GM12891 (cell line): ENCODE data around the gene CDH3.

Source experiments
- DNase-seq: peaks from one replicate; pipeline ENCODE4 v3.0.0; 2011; ENCODE audit warnings: low spot score; ENCODE audit not compliant: insufficient read length
- FAIRE-seq: peaks from 2 replicates; lab custom pipeline; 2011; peaks lifted over from hg19 to GRCh38; lab: Jason Lieb, UNC
- PAX5 ChIP-seq: IDR thresholded peaks from 2 replicates; pipeline ENCODE4 v1.6.1; 2011; ENCODE audit warnings: low read length, moderate library complexity, mild to moderate bottlenecking; ENCODE audit not compliant: insufficient read depth, severe bottlenecking
- POLR2A ChIP-seq: IDR thresholded peaks from 2 replicates; pipeline ENCODE4 v1.6.1; 2011; ENCODE audit warnings: low read depth, low read length, control low read depth
- POLR2AphosphoS5 ChIP-seq: IDR thresholded peaks from 2 replicates; pipeline ENCODE4 v1.6.1; 2011; ENCODE audit warnings: low read depth, low read length, control low read depth
- POU2F2 ChIP-seq: IDR thresholded peaks from 2 replicates; pipeline ENCODE4 v1.6.1; 2011; ENCODE audit warnings: low read depth, mild to moderate bottlenecking, control low read depth, low read length, moderate library complexity
- SPI1 ChIP-seq: IDR thresholded peaks from 2 replicates; pipeline ENCODE4 v1.6.1; 2011; ENCODE audit warnings: low read depth, low read length, control low read depth
- TAF1 ChIP-seq: IDR thresholded peaks from 2 replicates; pipeline ENCODE4 v1.6.1; 2011; ENCODE audit warnings: low read depth, low read length, control low read depth

Gene CDH3

DNA sequence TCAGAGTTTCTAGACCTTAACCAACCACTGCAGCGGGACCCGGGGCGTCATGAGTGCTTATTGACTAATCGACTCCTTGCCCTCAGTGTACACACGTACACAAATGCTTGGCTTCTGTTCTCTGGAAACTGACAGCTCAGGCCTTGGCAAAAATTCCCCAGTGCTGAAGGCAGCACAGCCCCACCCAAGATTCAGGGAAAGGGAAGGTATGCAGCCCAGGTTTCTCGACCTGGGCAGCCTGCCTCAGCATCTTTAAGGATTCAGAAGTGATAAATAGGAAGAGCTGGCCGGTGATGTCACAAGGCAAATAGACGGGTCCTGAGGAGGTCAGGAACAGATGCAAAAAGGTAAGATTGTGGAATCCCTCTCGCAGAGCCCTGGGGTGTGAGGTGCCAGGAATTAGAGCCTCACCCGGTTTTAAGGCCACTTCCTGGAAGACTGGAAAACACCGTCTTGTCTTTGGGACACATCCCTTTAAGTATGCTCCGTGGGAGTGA, 9.0 kb upstream of the CDH3 start:
- TF ChIP-seq POU2F2 (no peak), SPI1 (no peak), PAX5 (no peak), POLR2AphosphoS5 (no peak), POLR2A (no peak), TAF1 (no peak)
- FAIRE-seq (no peak), DNase-seq (no peak)

DNA sequence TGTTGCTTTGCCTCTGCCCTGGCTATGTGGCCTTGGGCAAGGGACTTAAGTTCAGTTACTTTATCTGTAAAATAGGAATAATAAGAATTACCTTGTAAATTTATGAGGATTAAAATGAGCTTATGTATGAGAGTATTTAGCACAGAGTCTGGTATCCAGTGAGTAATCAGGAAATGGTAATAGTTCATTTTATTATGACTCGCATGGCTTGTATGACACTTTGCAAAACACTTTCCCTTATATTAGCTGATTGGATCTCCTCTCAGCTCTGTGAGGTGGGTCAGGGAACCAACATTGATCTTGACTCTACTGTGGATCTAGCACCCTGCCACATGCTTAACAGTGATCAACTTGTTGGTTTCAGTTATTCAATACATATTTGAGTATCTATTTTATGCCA, 8.3 kb upstream of the CDH3 start:
- FAIRE-seq (no peak), DNase-seq (no peak)
- TF ChIP-seq POLR2A (no peak), POU2F2 (no peak), TAF1 (no peak), POLR2AphosphoS5 (no peak), SPI1 (no peak), PAX5 (no peak)

DNA sequence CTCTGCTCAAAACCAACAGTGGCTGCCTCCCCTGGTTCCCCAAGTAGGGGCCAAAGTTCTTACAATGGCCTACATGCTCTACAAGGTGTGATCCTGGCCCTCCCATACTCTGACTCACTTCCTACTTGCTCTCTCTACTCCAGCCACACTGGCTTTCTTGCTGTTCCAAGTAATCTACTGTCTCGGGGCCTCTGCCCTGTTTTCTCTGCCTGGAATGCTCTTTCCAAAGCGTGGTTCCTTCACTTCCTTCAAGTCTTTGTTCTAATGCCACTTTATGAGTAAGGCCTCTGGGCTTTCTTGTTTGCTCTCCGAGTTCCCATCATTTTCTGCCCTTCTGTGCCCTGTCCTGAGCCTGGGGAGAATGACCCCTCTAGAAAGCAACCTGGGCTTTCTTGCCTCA, 4.1 kb upstream of the CDH3 start:
- TF ChIP-seq SPI1 (no peak), POLR2A (no peak), POU2F2 (no peak), POLR2AphosphoS5 (no peak), TAF1 (no peak), PAX5 (no peak)
- DNase-seq: no peak
- no peak for FAIRE-seq

DNA sequence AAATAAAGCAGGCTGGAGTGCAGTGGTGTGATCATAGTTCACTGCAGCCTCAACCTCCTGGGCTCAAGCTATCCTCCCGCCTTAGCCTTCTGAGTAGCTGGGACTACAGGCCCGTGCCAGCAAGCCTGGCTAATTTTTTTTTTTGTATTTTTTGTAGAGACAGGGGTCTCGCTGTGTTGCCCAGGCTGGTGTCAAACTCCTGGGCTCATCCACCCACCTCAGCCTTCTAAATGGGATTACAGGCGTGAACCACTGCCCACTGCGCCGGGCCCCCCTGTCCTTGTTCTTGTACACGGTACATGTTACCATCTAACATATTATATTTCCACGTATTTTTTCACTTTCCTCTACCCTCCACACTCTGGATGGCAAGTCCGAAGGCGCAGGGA, 3.1 kb upstream of the CDH3 start:
- no peak for TF ChIP-seq TAF1
- no peak for TF ChIP-seq SPI1
- TF ChIP-seq POLR2AphosphoS5: no peak
- TF ChIP-seq POLR2A: no peak
- no peak for TF ChIP-seq POU2F2
- TF ChIP-seq PAX5: no peak
- DNase-seq (no peak), FAIRE-seq (no peak)

DNA sequence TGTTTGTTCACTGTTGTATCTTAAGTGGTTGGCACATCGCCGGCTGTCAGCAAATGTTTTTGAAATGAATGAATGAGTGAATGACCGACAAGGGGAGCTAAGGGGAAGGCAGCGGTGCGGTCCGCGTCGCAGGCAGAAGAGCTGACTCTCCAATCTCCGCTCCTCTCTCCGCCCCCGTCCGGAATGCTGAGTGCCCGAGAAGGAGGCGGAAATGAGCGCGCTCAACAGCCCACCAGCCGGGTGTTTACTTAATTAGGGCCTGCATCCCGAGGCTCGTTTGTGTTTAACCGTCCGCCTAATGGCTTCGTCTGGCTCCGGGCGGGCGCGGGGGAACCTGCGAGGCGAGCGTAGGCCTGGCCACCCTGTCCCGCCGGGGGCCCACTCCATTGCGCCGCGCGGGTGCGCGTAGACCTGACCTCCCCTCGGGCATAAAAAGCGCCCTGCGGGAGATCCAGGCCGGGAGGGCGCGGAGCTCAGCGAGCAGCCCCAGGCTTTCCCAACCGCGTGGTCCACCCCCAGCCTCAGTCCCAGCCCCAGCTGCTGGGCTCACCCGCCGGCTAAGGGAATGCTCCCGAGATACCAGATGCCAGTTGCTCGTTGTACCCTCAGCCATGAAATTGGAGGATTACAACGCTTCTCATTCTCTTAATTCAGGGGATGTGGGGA, 2.5 kb upstream of the CDH3 start:
- FAIRE-seq (no peak), DNase-seq (no peak)
- TF ChIP-seq TAF1 (no peak), POU2F2 (no peak), PAX5 (no peak), SPI1 (no peak), POLR2A (no peak), POLR2AphosphoS5 (no peak)

DNA sequence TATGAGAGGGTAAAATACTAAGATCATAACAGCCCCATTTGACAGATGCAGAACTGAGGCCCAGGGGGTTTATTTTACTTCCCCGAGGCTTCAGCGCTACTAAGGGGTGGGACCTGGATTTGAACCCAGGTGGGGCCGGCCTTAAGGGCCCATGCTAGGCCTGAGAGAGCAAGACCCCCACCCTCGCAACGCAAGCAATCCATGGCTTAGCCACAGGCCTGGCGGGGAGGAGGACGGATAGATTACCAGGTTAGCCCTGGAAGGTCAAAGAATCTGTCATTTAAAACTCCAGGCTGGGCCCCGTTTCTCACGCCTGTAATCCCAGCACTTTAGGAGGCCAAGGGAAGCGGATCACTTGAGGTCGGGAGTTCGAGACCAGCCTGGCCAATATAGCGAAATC, 1.9 kb upstream of the CDH3 start:
- FAIRE-seq: no peak
- no peak for TF ChIP-seq POLR2AphosphoS5
- no peak for TF ChIP-seq PAX5
- no peak for TF ChIP-seq POU2F2
- TF ChIP-seq SPI1: no peak
- no peak for TF ChIP-seq TAF1
- TF ChIP-seq POLR2A: no peak
- no peak for DNase-seq

DNA sequence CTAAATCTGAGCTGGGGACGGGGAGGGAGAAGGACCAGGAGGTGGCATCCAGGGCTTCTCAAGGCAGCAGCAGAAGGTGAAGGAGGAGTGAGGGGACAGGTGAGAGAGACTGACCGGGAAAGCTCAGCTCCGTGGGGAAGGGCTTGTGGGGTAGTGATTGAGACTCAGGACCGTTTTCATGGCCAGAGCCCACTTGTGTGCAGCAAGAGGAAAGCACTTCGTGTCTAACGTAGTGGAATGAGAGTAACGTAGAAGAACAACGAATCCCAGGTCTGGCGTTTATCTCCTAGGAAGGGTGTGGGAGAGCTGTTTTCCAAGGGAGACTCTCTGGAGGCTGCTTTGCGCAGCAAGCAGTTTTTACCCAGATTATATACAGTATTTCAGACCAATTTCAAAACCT, 1.3 kb upstream of the CDH3 start:
- FAIRE-seq (no peak), DNase-seq (no peak)
- no peak for TF ChIP-seq POLR2A
- no peak for TF ChIP-seq TAF1
- TF ChIP-seq POLR2AphosphoS5: no peak
- no peak for TF ChIP-seq PAX5
- no peak for TF ChIP-seq POU2F2
- no peak for TF ChIP-seq SPI1

DNA sequence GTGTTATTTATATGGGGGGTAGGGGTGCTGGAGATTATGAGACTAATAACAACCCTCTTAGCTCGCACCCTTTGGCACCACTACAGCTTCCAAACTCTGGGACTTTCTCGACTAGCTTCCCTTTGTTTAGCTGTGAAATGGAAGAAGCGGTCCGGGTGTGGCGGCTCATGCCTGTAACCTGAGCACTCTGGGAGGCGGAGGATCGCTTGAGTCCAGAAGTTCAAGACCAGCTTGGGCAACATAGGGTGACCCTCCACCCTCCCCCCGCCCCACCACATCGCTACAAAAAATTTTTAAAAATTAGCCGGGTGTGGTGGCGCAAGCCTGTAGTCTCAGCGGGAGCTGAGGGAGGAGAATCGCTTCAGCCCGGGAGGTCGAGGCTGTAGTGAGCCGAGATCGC, 814 bp upstream of the CDH3 start:
- TF ChIP-seq PAX5: no peak
- TF ChIP-seq POU2F2: no peak
- no peak for TF ChIP-seq POLR2AphosphoS5
- no peak for TF ChIP-seq TAF1
- no peak for TF ChIP-seq SPI1
- TF ChIP-seq POLR2A: no peak
- FAIRE-seq (no peak), DNase-seq (no peak)

DNA sequence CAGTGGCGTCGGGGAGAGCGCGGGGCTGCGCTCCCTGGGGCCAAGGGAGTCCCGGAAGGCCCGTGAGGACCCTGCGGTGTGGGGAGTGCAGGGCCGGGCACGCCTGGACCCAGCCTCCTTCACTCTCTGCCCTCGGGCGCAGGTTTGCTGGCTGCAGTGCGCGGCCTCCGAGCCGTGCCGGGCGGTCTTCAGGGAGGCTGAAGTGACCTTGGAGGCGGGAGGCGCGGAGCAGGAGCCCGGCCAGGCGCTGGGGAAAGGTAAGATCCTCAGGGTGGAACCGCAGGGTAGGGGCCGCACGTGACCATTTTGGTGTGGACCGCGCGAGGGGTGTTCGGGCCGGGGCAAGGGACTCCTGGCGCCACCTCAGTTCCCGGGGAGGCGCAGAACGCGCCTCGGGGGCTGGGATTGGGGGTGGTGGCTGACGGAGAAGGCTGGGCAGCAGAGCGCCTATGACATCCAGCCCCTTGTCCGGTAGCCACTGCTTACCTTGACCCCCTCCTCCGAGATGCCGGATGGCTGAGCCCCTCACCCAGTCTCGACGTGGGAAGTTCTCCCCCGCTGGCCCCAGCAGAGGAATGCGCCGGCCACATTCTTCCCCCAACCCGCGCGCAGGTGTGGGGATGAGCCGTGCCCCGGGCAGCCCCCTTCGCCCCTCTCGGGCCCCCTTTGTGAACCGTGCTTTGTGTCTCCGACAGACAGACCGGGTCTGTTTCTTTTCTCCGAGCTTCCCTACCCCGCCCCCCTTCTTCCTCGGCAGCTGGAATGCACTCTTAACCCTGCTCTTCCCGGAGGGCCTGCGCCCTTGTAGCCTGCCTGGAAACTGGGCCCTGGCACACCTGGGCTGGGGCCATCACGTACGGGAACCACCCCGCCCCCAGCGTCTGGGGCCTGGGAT, 631 bp downstream of the CDH3 start:
- DNase-seq (no peak), FAIRE-seq (no peak)
- TF ChIP-seq PAX5: no peak
